GM19238 (cell line): ENCODE measurements around the gene ARFRP1.
A peak's percentile ranks its signal among the peaks of the same experiment; 100 is the strongest.

Source experiments
- DNase-seq: peaks from one replicate; pipeline ENCODE4 v3.0.0; 2011; ENCODE audit warnings: low spot score; ENCODE audit not compliant: insufficient read length

ARFRP1 gene

DNA sequence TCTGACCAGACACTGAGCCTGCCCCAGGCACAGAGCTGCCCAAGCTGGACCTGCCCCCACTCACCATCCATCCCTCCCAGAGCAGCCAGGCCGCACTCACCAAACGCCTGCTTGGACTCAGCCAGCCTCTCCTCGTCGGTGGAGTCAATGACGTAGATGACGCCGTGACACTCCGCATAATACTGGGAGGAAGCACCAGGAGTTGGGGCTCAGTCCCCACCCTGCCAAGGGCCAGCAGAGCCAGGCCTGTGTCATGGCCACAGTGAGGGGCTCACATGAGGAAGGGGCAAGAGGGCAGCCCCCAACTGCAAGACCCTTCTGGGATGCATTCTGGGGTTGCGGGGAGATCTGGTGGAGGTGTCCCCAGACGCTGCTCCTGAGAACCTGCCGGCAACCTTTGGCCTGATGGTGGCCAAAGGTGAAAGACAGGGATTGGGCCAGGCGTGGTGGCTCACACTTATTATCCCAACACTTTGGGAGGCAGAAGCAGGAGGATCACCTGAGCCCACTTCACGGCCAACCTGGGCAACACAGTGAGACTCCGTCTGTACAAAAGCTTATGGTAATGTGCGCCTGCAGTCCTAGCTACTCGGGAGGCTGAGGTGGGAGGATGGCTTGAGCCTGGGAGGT is 5.6 kb downstream of the ARFRP1 start:
- peak; percentile 4 for DNase-seq

DNA sequence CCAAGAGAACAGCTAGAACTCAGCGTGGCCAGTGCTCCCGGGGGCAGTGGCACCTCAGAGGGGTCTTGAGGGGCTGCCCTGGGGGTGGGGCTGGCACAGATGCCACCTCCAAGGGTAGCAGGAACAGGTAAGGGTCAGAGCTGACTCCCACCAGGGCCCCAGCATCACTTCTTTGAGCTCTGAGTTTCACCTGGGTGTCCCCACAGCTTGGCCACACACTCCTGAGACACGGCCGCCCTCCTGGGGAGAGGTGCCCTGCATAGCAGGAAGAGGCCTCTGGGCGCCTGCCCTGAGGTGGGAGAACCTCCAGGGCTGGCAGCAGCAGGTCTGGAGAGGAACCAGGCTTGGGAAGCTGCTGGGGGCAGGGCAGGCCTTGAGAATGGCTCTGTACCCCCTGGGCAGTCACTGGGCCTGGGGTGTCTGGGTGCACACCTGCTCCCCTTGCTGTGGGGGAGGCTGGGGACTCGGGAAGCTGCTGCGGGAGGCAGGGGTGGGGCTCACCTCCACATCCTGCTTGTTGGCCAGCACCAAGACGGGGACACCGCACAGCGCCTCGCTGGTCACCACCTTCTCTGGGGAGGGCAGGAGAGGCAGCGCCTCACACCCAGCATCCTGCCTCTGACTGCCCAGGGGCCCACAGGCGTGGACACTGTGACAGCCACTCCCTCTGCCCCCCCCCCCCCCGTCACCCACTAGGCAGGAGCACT is 6.3 kb downstream of the ARFRP1 start:
- peak; percentile 2 for DNase-seq

DNA sequence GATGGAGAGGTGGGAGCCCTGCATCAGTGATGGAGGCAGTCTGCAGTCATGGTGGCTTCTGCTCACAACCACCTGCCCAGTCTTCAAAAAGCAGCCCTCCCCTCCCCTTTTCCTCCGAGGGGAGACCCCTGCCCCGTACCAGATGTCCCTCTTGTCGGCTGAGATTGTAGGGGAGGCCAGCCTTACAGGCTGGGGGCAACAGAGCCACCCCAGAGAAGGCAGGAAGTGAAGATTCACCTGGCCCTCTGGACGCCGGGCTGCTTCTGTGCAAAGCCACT is 6.8 kb downstream of the ARFRP1 start:
- no peak for DNase-seq

DNA sequence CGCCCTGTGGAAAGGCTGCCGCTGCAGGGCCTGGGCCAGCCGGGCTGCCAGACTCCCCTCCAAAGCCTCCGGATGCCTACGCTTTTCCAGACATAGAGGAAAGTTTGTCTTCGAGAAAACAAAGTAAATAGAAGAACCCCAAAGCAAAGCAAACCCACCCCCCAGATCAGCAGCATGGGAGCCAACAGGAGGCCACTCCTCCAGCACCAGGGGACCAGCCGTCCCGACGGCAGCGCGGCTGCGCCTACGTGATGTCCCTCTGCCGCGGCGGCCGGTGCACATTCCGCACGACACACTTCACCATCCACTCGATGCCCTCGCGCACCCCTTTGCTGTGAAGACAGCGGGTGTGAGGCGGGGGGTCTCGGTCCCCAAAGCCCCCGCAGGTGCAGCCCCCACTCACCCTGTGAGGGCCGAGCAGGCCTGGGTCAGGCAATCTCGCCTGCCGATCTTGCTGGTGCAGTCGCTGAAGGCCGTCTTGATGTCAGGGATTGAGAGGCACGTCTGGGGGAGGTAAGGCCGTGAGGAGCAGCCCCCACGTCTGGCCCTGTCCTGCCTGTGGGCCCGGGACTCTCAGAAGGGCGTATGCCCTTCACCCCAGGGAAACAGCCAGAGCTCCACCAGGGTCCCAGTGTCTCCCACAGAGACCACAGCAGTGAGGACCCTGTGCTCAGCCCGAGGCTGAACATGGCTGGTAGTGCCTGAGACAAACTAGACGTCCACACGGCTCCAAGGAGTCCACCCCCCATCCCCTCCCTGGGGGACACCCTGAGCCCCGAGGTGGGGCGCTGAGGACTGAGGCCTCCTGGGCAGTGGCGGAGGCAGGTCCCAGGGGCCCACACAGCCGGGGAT is 7.4 kb downstream of the ARFRP1 start:
- no peak for DNase-seq

DNA sequence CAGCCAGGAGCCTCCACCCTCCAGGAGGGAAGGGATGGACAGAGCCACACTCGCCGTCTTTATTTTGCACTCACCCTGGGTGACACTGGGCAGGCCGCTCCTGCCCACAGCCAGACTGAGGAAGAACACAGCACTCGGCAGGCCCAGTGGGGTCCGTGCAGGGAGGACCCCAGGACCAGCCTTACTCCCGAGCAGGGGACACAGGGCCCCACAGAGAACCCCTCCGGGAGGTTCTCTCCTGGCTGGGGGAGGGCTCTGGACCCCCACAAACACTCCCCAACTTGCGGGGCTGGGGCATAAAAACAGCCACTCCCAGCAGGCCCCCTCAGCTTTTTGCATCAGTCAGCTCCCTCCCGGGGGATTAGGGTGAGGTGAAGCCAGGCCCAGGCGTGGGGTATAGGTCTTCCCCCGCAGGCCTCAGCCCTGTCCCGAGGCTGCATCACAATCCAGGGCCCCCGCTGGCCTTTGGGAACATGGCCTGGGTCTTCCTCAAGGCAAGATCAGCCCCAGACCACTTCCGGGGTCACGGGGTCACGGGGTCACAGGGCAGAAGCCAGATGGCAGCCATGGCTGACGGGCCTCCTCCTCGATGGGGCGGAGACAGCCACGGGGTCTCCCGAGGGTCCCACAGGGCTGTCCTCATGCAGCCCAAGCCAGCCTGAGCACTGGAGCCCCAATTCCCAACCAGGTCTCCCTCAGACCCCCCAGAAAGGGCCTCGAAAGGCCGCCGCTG is 8.1 kb downstream of the ARFRP1 start:
- no peak for DNase-seq

DNA sequence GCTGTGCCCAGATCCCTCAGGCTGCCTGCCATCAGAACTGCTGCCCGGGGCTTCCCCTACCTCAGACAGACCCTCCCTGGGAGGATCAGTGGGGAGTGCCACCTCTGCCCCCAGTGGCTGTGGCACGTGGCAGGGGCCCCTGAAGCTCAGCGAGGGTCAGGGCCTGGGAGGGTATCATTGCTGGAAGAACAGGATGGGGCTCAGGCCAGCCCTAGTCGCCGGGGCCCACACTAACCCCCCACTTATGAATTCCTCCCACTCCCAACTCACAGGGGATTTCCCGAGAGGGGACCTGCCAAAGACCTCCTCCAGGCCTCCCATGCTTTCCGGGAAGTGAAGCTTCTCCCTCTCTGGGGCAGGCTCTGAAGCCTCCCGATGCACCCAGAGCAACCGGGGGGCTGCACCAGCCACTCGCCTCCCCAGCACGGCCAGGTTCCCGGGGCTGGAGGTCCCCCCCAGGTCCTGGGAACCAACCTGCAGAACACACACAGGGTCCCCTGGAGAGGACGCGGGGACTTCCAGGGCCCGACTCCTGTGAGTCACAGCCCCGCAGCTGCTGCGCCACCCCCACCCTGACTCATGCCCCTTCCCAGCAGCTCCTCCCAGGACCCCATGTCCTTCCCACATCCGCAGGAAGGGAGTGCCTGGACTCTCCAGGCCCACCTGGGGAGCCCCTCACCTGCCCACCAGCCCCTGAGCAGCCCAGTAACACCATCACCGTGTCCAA is 8.9 kb downstream of the ARFRP1 start:
- DNase-seq: no peak

DNA sequence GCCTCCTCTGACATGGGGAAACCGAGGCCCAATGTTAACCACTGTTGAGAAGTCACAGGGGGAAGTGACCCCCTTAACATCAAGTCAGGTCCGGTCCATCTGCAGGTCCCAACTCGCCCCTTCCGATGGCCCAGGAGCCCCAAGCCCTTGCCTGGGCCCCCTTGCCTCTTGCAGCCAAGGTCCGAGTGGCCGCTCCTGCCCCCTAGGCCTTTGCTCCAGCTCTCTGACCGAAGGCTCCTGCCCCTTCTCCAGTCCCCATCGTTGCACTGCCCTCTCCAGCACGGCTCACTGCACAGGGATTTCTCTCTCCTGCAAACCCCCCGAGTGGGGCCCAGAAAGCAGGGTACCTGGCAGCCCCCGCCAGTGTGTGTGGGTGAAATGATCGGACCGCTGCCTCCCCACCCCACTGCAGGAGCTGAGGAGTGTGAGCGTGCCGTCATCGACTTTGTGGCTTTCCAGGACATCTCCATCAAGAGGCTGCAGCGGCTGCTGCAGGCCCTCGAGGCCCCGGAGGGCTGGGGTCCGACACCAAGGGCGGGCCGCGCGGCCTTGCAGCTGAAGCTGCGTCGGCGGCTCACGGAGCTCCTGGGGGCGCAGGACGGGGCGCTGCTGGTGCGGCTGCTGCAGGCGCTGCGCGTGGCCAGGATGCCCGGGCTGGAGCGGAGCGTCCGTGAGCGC is 9.8 kb downstream of the ARFRP1 start:
- DNase-seq: no peak

DNA sequence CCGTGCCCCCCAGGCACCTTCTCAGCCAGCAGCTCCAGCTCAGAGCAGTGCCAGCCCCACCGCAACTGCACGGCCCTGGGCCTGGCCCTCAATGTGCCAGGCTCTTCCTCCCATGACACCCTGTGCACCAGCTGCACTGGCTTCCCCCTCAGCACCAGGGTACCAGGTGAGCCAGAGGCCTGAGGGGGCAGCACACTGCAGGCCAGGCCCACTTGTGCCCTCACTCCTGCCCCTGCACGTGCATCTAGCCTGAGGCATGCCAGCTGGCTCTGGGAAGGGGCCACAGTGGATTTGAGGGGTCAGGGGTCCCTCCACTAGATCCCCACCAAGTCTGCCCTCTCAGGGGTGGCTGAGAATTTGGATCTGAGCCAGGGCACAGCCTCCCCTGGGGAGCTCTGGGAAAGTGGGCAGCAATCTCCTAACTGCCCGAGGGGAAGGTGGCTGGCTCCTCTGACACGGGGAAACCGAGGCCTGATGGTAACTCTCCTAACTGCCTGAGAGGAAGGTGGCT is 10.4 kb downstream of the ARFRP1 start:
- DNase-seq: no peak

DNA sequence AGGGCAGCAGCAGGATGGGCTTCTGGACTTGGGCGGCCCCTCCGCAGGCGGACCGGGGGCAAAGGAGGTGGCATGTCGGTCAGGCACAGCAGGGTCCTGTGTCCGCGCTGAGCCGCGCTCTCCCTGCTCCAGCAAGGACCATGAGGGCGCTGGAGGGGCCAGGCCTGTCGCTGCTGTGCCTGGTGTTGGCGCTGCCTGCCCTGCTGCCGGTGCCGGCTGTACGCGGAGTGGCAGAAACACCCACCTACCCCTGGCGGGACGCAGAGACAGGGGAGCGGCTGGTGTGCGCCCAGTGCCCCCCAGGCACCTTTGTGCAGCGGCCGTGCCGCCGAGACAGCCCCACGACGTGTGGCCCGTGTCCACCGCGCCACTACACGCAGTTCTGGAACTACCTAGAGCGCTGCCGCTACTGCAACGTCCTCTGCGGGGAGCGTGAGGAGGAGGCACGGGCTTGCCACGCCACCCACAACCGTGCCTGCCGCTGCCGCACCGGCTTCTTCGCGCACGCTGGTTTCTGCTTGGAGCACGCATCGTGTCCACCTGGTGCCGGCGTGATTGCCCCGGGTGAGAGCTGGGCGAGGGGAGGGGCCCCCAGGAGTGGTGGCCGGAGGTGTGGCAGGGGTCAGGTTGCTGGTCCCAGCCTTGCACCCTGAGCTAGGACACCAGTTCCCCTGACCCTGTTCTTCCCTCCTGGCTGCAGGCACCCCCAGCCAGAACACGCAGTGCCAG is 11.0 kb downstream of the ARFRP1 start, which contains the start of gene TNFRSF6B:
Gene TNFRSF6B, plus strand, starts transcription at position 25 of the 729 bp plus-strand sequence. Its CDS starts 116 bp downstream, at position 141.
- DNase-seq: no peak

DNA sequence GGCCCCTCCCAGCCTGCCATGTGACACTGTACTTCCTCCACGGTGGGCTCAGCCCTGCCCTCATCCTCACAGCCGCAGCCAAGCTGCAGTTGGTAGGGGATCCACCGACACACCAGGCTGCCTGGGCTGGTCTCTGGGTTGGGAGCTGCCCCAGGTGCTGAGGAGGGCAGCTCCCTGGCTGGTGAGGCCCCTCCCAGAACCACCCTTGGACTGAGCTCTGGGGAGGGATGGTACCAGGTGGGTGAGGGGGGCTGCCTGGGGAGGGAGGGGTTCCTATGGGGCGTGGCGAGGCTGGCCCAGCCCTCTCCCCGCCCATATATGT is 11.5 kb downstream of the ARFRP1 start:
- no peak for DNase-seq

DNA sequence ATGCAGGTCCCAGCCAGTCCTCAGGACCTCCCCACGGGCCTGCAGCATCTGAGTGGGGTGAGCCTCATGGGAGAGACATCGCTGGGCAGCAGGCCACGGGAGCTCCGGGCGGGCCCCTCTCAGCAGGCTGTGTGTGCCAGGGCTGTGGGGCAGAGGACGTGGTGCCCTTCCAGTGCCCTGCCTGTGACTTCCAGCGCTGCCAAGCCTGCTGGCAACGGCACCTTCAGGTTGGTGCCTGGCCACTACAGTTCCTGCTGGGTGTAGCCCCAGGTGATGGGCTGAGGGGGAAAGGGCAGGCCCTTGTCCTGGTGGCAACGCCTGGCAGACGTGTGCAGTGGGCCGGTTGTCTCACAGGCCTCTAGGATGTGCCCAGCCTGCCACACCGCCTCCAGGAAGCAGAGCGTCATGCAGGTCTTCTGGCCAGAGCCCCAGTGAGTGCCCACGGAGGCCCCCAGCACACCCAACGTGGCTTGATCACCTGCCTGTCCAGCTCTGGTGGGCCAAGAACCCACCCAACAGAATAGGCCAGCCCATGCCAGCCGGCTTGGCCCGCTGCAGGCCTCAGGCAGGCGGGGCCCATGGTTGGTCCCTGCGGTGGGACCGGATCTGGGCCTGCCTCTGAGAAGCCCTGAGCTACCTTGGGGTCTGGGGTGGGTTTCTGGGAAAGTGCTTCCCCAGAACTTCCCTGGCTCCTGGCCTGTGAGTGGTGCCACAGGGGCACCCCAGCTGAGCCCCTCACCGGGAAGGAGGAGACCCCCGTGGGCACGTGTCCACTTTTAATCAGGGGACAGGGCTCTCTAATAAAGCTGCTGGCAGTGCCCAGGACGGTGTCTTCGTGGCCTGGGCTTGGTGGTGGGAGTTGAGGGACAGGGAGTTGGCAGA is 12.1 kb downstream of the ARFRP1 start:
- no peak for DNase-seq

DNA sequence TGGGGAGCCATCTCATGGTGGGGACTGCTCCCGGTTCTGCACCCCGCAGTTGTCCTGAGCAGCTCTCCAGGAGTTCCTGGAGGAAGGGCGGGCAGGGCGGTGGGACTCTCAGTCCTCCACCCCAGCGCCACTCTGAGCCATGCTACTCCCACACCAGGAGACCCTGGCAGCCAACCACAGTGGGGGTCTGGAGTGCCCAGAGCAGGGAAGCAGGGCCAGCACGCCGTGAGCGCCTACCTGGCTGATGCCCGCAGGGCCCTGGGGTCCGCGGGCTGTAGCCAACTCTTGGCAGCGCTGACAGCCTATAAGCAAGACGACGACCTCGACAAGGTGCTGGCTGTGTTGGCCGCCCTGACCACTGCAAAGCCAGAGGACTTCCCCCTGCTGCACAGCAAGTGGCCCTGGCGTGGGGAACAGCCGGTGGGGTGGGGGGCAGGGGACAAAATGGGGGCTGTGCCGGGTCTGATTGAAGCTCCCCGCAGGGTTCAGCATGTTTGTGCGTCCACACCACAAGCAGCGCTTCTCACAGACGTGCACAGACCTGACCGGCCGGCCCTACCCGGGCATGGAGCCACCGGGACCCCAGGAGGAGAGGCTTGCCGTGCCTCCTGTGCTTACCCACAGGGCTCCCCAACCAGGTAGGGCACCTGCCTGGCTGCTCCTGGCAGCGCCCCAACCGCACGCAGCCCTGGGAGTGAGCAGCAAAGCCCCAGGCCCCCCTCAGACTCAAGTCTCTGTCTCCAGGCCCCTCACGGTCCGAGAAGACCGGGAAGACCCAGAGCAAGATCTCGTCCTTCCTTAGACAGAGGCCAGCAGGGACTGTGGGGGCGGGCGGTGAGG is 13.0 kb downstream of the ARFRP1 start:
- no peak for DNase-seq

DNA sequence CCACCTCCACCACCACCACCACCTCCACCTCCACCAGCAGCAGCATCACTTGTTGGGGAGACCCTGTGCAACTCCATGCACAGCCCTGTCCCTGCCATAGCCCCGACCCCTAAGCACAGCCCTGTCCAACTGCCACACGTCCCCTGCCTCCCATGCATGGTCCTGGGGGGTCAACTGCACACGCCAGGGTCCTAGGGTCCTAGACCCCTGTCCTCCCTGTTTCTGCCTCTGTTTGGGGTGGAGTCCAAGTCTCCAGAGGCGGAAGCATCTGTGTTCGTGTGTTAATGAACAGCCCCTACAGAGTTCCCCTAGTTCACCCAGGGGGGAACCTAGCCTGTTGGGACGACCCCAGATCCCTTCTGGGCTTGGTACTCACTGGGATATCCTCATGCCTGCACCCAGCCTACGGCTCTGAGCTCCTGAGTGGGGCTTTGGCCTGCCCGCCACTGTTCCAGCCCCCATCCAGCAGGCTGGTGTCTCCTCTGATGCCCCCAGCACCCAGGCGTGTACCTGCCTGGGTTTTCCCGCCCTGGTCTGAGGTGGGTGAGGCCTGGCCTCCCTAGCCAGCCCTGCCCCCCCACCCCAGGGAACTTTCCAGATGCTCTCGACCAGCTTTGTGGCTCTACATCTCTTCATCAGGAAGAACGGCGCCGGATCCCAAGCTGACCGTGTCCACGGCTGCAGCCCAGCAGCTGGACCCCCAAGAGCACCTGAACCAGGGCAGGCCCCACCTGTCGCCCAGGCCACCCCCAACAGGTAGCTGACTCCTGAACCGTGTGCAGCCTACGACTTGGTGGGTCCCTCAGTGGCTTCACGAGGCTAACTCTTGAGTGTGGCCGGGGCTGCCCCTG is 13.8 kb downstream of the ARFRP1 start:
- no peak for DNase-seq

DNA sequence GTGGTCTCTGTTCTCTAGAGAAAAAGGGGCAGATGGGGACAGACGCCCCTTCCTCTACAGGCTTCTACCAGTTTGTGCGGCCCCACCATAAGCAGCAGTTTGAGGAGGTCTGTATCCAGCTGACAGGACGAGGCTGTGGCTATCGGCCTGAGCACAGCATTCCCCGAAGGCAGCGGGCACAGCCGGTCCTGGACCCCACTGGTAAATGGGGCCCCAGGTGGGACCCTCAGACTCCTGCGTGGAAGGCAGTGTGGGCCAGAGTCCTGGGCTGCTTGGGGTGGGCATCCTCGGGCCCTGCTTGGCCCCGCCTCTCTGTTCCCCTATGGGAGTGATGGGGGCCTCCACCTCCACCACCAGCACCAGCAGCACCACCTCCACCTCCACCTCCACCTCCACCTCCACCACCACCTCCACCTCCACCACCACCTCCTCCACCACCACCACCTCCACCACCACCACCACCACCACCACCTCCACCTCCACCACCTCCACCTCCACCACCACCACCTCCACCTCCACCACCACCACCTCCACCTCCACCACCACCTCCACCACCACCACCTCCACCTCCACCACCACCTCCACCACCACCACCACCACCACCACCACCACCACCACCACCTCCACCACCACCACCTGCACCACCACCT is 14.6 kb downstream of the ARFRP1 start:
- no peak for DNase-seq

DNA sequence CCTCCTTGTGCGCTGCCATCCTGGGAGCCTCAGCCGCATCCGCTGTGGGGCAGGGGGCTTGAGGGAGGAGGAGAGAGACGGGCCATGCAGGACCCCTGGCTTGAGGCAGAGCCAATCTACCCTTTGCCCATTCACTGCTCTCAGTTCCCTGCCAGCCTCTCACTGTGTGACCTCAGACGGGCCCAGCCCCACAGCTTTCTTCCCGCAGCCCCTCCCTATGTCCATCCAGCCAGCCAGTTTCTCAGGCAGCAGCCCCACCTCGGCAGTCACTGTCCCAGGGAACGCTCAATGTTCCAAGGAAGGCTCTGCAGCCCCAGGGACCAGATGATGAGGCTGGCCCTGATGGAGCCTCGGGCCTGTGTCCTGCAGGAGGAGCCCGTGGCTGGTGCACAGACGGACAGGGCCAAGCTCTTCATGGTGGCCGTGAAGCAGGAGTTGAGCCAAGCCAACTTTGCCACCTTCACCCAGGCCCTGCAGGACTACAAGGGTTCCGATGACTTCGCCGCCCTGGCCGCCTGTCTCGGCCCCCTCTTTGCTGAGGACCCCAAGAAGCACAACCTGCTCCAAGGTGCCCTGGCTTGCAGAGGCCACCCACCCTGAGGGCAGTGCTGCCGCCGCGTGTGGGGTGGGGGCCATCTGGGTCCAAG is 15.2 kb downstream of the ARFRP1 start:
- no peak for DNase-seq
